Lung (tissue), 12 donors: ENCODE results near the gene ASTN1. TPM values are rescaled to one million over a fixed set of nuclear protein-coding genes. Genes with fewer than 3 reads are reported as not detected.

Source experiments
- ATAC-seq: fragments of 200-7000 bp; cut with Tn5 transposase; one replicate; pipeline ENCODE4 v1.9.1; 2020; ENCODE audit warnings: moderate number of reproducible peaks; ENCODE audit not compliant: insufficient read depth, low FRiP score
- DNase-seq, 3 donors: peaks; one replicate each; pipeline ENCODE4 v3.0.0-alpha.2; 2013 to 2017
- H3K27ac ChIP-seq, 2 donors: one replicate each; pipeline ENCODE4 v1.5.1; 2013; ENCODE audit warnings: mild to moderate bottlenecking in 2 of 2, moderate library complexity in 2 of 2, control low read depth in 1 of 2, inconsistent platforms in 1 of 2, low read depth in 1 of 2, low read length in 1 of 2
- H3K27me3 ChIP-seq, 3 donors: one replicate each; pipeline ENCODE4 v1.5.1; 2013; ENCODE audit warnings: low read length in 2 of 3; ENCODE audit not compliant: control insufficient read depth in 3 of 3, insufficient read depth in 3 of 3
- H3K36me3 ChIP-seq, 4 donors: one replicate each; pipeline ENCODE4 v1.5.1; 2013; ENCODE audit warnings: low read length in 4 of 4, mild to moderate bottlenecking in 1 of 4, moderate library complexity in 1 of 4; ENCODE audit not compliant: control insufficient read depth in 4 of 4, insufficient read depth in 4 of 4
- H3K4me1 ChIP-seq, 5 donors: one replicate each; pipeline ENCODE4 v1.5.1; 2013; ENCODE audit warnings: low read length in 5 of 5, mild to moderate bottlenecking in 2 of 5, moderate library complexity in 1 of 5; ENCODE audit not compliant: control insufficient read depth in 5 of 5, insufficient read depth in 5 of 5
- H3K4me3 ChIP-seq: one replicate; pipeline ENCODE4 v1.5.1; 2013; ENCODE audit warnings: mild to moderate bottlenecking, control low read depth, moderate library complexity
- H3K9ac ChIP-seq, 2 donors: one replicate each; pipeline ENCODE4 v1.5.1; 2013; ENCODE audit warnings: low read length in 2 of 2, control low read depth in 1 of 2; ENCODE audit not compliant: insufficient read depth in 1 of 2
- H3K9me3 ChIP-seq, 4 donors: one replicate each; pipeline ENCODE4 v1.5.1; 2013; ENCODE audit warnings: low read length in 3 of 4, mild to moderate bottlenecking in 1 of 4, moderate library complexity in 1 of 4; ENCODE audit not compliant: control insufficient read depth in 4 of 4, insufficient read depth in 3 of 4
- WGBS, 2 donors: extraction: QIAGEN DNeasy Blood & Tissue Kit; methylation state at CpG; one replicate each; pipeline ENCODE4 v1.1.7; 2013; 5-methylcytosine and 5-hydroxymethylcytosine counted together
- polyA plus RNA-seq, 2 donors: library from polyadenylated mRNA; stranded (reverse); fragments of 200-250 nt; gene quantifications; one replicate each; pipeline ENCODE4 v1.2.1, GENCODE V29; 2013
- total RNA-seq, 2 donors: library from RNA; depleted of rRNA in 1 of 2; stranded (reverse); fragments of >200 nt in 1 of 2; gene quantifications; one replicate each; pipeline ENCODE4 v1.2.1, GENCODE V29; 2014 to 2021
- TF ChIP-seq, protein P1 (sequence below): IDR thresholded peaks from 2 replicates; pipeline ENCODE4 v1.5.1; 2012; ENCODE audit warnings: mild to moderate bottlenecking; ENCODE audit errors: control extremely low read depth, extremely low read depth
- donor health status: control.
- donor health status: control.
- donor health status: Bipolar disorder and iron deficiency.
- donor health status: healthy.
- donor health status: DM: yes; HTN: yes; CAD: no.

The ASTN1 gene
- total and polyA plus RNA-seq, 4 donors, result 0.03 to 3.6 (median 0.08) TPM

DNA sequence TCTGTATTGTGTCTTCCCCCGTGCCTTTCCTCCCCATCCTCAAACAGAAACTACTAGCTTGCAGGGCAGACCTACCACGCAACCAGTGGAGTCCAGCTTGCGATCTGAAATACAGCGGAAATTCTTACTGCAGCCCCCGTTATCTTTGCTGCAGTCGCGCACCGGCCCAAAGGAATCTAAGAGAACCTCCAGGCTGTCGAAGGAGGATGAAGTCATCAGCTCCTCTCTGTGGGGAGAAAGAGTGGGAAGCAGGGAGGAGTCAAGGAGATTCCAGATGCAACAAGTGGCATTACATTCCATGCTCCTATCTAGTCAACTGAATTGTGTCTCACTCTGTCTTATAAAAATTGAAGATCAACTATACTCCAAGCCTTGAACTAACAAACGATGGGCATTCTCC lies 206.9 kb downstream of the ASTN1 start:
- no peaks in the 10 kb centered on the region for H3K9me3 ChIP-seq
- H3K4me1 ChIP-seq, result peaks cover 0 to 3% (median 0%) of the 10 kb centered on the region in 5 donors
- TF ChIP-seq, protein P1, sequence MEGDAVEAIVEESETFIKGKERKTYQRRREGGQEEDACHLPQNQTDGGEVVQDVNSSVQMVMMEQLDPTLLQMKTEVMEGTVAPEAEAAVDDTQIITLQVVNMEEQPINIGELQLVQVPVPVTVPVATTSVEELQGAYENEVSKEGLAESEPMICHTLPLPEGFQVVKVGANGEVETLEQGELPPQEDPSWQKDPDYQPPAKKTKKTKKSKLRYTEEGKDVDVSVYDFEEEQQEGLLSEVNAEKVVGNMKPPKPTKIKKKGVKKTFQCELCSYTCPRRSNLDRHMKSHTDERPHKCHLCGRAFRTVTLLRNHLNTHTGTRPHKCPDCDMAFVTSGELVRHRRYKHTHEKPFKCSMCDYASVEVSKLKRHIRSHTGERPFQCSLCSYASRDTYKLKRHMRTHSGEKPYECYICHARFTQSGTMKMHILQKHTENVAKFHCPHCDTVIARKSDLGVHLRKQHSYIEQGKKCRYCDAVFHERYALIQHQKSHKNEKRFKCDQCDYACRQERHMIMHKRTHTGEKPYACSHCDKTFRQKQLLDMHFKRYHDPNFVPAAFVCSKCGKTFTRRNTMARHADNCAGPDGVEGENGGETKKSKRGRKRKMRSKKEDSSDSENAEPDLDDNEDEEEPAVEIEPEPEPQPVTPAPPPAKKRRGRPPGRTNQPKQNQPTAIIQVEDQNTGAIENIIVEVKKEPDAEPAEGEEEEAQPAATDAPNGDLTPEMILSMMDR, result no peak
- no peaks in the 10 kb centered on the region for H3K36me3 ChIP-seq
- ATAC-seq (no peak), DNase-seq (no peak)
- 91 to 93% methylated on average over 10 of the region's 10 CpGs for WGBS, 2 donors
- H3K27ac ChIP-seq, result no peak overlapping the region
- H3K4me3 ChIP-seq, result no peak overlapping the region
- no peaks in the 10 kb centered on the region for H3K27me3 ChIP-seq
- H3K9ac ChIP-seq, result no peak overlapping the region

DNA sequence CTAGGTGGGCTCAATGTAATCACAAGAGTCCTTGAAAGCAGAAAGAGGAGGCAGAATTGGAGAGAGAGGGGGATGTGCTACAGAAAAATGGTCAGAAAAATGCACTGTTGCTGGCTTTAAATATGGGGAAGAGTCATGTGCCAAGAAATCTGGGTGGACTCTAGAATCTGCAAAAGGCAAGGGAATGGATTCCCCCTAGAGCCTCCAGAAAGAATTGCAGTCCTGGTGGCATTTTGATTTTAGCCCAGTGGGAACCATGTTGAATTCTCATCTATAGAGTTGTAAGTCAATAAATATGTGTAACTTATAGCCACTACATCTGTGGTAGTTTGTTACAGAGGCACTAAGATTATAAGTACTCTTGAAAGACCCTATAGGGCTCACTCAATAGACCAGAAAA lies 210.3 kb downstream of the ASTN1 start:
- peak in 1 of 3 donors; percentile 10 for DNase-seq
- H3K4me1 ChIP-seq, result no peaks in the 10 kb centered on the region
- H3K36me3 ChIP-seq, result no peaks in the 10 kb centered on the region
- no peak overlapping the region for H3K9ac ChIP-seq
- TF ChIP-seq, protein P1, result no peak
- no peaks in the 10 kb centered on the region for H3K9me3 ChIP-seq
- no peaks in the 10 kb centered on the region for H3K27me3 ChIP-seq
- H3K27ac ChIP-seq, result no peak overlapping the region
- ATAC-seq, result no peak
- no peak overlapping the region for H3K4me3 ChIP-seq

DNA sequence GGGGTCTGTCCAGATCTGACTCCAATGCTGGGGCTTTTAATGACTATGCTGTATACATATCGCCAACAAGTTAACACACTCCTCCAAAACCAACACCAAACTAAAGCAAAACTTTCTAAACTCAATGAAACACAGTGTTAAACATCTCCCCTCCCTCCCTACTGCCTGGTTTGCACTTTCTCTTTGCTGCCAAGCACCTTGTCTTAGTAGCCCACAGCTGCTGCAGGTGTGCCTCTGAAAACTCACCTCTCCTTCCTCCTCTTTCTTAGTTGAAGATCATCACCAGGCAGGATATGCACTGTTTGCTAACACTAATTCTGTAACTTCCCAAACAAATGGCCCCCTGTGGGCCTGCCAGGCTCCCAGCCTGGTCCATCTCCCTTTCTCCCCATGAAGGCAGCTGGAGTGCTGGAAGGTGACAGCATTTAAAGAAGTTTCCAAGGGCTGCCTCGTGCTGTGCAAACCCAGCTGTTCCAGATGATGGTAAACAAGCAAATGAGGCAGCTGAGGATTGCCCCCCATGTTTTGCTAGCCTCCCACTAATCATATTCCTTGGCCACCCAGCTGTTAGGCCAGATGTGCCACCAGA lies 213.7 kb downstream of the ASTN1 start:
- Histone ChIP-seq H3K9me3 (no peaks in the 10 kb centered on the region), H3K27me3 (no peaks in the 10 kb centered on the region), H3K27ac (no peak overlapping the region), H3K4me3 (no peak overlapping the region), H3K36me3 (no peaks in the 10 kb centered on the region), H3K9ac (no peak overlapping the region), H3K4me1 (no peaks in the 10 kb centered on the region)
- ATAC-seq, result no peak
- TF ChIP-seq, protein P1, result no peak
- 45 to 47% methylated on average over 2 of the region's 2 CpGs for WGBS, 2 donors
- peak in 2 of 3 donors; percentile 11 to 14 for DNase-seq
